Trophoblast cell (in vitro differentiated cells and primary cell): ENCODE results near the gene CNN2.

ENCODE experiments used
- DNase-seq, 2 donors: peaks; one replicate each; pipeline ENCODE4 v3.0.0-alpha.2; 2016
- H2AFZ ChIP-seq: 2 replicates; pipeline ENCODE4 v1.6.1; 2013; ENCODE audit warnings: low read length, moderate library complexity, mild to moderate bottlenecking; ENCODE audit not compliant: insufficient read depth, poor library complexity
- H2AK5ac ChIP-seq: 2 replicates; pipeline ENCODE4 v1.6.1; 2013; ENCODE audit warnings: mild to moderate bottlenecking, low read length
- H2BK120ac ChIP-seq: 2 replicates; pipeline ENCODE4 v1.6.1; 2013; ENCODE audit warnings: low read length, mild to moderate bottlenecking, moderate library complexity; ENCODE audit not compliant: insufficient read depth, poor library complexity
- H2BK12ac ChIP-seq: 2 replicates; pipeline ENCODE4 v1.6.1; 2013; ENCODE audit warnings: mild to moderate bottlenecking, low read length, moderate library complexity
- H2BK5ac ChIP-seq: 2 replicates; pipeline ENCODE4 v1.6.1; 2013; ENCODE audit warnings: low read length, low read depth, moderate library complexity, mild to moderate bottlenecking; ENCODE audit not compliant: poor library complexity
- H3K14ac ChIP-seq: 2 replicates; pipeline ENCODE4 v1.6.1; 2013; ENCODE audit warnings: mild to moderate bottlenecking, low read length
- H3K18ac ChIP-seq: 2 replicates; pipeline ENCODE4 v1.6.1; 2013; ENCODE audit warnings: mild to moderate bottlenecking, low read length
- H3K23ac ChIP-seq: 2 replicates; pipeline ENCODE4 v1.6.1; 2013; ENCODE audit warnings: low read length
- H3K27ac ChIP-seq: 2 replicates; pipeline ENCODE4 v1.5.1; 2013; ENCODE audit warnings: low read depth, mild to moderate bottlenecking, inconsistent platforms, low read length, moderate library complexity
- H3K27me3 ChIP-seq: 2 replicates; pipeline ENCODE4 v1.6.1; 2013; ENCODE audit warnings: inconsistent platforms, mild to moderate bottlenecking, low read length, moderate library complexity; ENCODE audit not compliant: insufficient read depth
- H3K36me3 ChIP-seq, 2 experiments: 1 replicate in 1 of 2; 2 replicates in 1 of 2; pipeline ENCODE4 v1.6.1; 2013; ENCODE audit warnings: low read length in 2 of 2, mild to moderate bottlenecking in 2 of 2, moderate library complexity in 1 of 2; ENCODE audit not compliant: insufficient read depth in 2 of 2, control insufficient read depth in 1 of 2
- H3K4ac ChIP-seq: 2 replicates; pipeline ENCODE4 v1.6.1; 2013; ENCODE audit warnings: low read depth, mild to moderate bottlenecking, low read length, moderate library complexity
- H3K4me1 ChIP-seq, 2 experiments: 1 replicate in 1 of 2; 2 replicates in 1 of 2; pipeline ENCODE4 v1.6.1; 2013; ENCODE audit warnings: low read length in 2 of 2, mild to moderate bottlenecking in 2 of 2, moderate library complexity in 1 of 2; ENCODE audit not compliant: insufficient read depth in 2 of 2, control insufficient read depth in 1 of 2
- H3K4me2 ChIP-seq: 2 replicates; pipeline ENCODE4 v1.6.1; 2013; ENCODE audit warnings: inconsistent platforms, mild to moderate bottlenecking, low read length, moderate library complexity
- H3K4me3 ChIP-seq: 2 replicates; pipeline ENCODE4 v1.5.1; 2013; ENCODE audit warnings: mild to moderate bottlenecking, low read depth, low read length, inconsistent platforms
- H3K79me1 ChIP-seq: one replicate; pipeline ENCODE4 v1.6.1; 2013; ENCODE audit warnings: low read length
- H3K79me2 ChIP-seq: 2 replicates; pipeline ENCODE4 v1.6.1; 2013; ENCODE audit warnings: low read length, mild to moderate bottlenecking; ENCODE audit not compliant: control insufficient read depth, insufficient read depth, poor library complexity
- H3K9ac ChIP-seq: 2 replicates; pipeline ENCODE4 v1.6.1; 2013; ENCODE audit warnings: mild to moderate bottlenecking, low read length
- H3K9me3 ChIP-seq: 2 replicates; pipeline ENCODE4 v1.6.1; 2013; ENCODE audit warnings: low read depth, mild to moderate bottlenecking, control low read depth, inconsistent platforms, low read length; ENCODE audit not compliant: insufficient read depth
- H4K12ac ChIP-seq: 2 replicates; pipeline ENCODE4 v1.6.1; 2013; ENCODE audit warnings: low read depth, mild to moderate bottlenecking, low read length, moderate library complexity
- H4K8ac ChIP-seq: 2 replicates; pipeline ENCODE4 v1.6.1; 2013; ENCODE audit warnings: low read depth, mild to moderate bottlenecking, low read length, moderate library complexity
- H4K91ac ChIP-seq: one replicate; pipeline ENCODE4 v1.6.1; 2013; ENCODE audit warnings: low read depth, mild to moderate bottlenecking, low read length, moderate library complexity
- WGBS: extraction: QIAGEN DNeasy Blood & Tissue Kit; methylation state at CpG from one replicate; pipeline ENCODE4 v1.1.7; 2013; ENCODE audit warnings: missing lambda C conversion rate; ENCODE audit not compliant: insufficient read length, insufficient coverage; ENCODE audit errors: extremely low coverage; 5-methylcytosine and 5-hydroxymethylcytosine counted together

The CNN2 gene

GRCh38 chr19:988510-988909 is 37.9 kb upstream of the CNN2 start:
- Histone ChIP-seq H3K4me3 (no peak overlapping the region), H4K12ac (no peak overlapping the region), H3K23ac (no peak overlapping the region), H3K4me1 (peaks cover 13 to 15% of the 10 kb centered on the region in 2 experiments), H3K79me1 (peaks cover 14% of the 10 kb centered on the region), H2AK5ac (no peak overlapping the region), H2BK120ac (no peak overlapping the region), H2BK5ac (no peak overlapping the region), H3K4ac (no peak overlapping the region), H3K4me2 (no peak overlapping the region), H3K9me3 (peaks cover 1% of the 10 kb centered on the region), H2BK12ac (no peak overlapping the region), H3K36me3 (peaks cover 61 to 64% of the 10 kb centered on the region in 2 experiments), H4K91ac (no peak overlapping the region), H3K18ac (no peak overlapping the region), H4K8ac (no peak overlapping the region), H2AFZ (no peak overlapping the region), H3K27me3 (no peaks in the 10 kb centered on the region), H3K27ac (no peak overlapping the region), H3K9ac (no peak overlapping the region), H3K14ac (no peak overlapping the region), H3K79me2 (peaks cover 3% of the 10 kb centered on the region)
- WGBS = no CpG with 5 or more reads among the region's 15 CpGs
- no peak for DNase-seq

- H4K91ac ChIP-seq = no peak overlapping the region
- no CpG with 5 or more reads among the region's 25 CpGs for WGBS
- DNase-seq = no peak
Observed at GRCh38 chr19:989381-990081, 36.9 kb upstream of the CNN2 start.

GRCh38 chr19:990119-990571 is 36.3 kb upstream of the CNN2 start:
- no peak overlapping the region for H2BK5ac ChIP-seq
- no peaks in the 10 kb centered on the region for H3K27me3 ChIP-seq
- no peak overlapping the region for H3K23ac ChIP-seq
- H3K4ac ChIP-seq = no peak overlapping the region
- H3K36me3 ChIP-seq = peaks cover 71 to 76% of the 10 kb centered on the region in 2 experiments
- H3K9ac ChIP-seq = no peak overlapping the region
- no peak overlapping the region for H3K4me3 ChIP-seq
- H3K18ac ChIP-seq = no peak overlapping the region
- DNase-seq = no peak
- no peak overlapping the region for H3K14ac ChIP-seq
- no peak overlapping the region for H4K91ac ChIP-seq
- no peak overlapping the region for H2AK5ac ChIP-seq
- WGBS = no CpG with 5 or more reads among the region's 27 CpGs
- H3K79me1 ChIP-seq = peaks cover 9% of the 10 kb centered on the region
- H4K12ac ChIP-seq = no peak overlapping the region
- no peak overlapping the region for H3K27ac ChIP-seq
- H3K4me2 ChIP-seq = no peak overlapping the region
- H3K79me2 ChIP-seq = no peaks in the 10 kb centered on the region
- H3K9me3 ChIP-seq = peaks cover 4% of the 10 kb centered on the region
- no peak overlapping the region for H2AFZ ChIP-seq
- no peak overlapping the region for H4K8ac ChIP-seq
- peaks cover 13 to 17% of the 10 kb centered on the region in 2 experiments for H3K4me1 ChIP-seq
- no peak overlapping the region for H2BK12ac ChIP-seq
- H2BK120ac ChIP-seq = no peak overlapping the region

More at GRCh38 chr19:989381-990081, 36.9 kb upstream of the CNN2 start:
- Histone ChIP-seq H3K23ac (no peak overlapping the region), H2AFZ (no peak overlapping the region), H3K14ac (no peak overlapping the region), H3K4me2 (no peak overlapping the region), H4K12ac (no peak overlapping the region), H3K4me1 (peaks cover 17 to 19% of the 10 kb centered on the region in 2 experiments), H4K8ac (no peak overlapping the region), H3K4ac (no peak overlapping the region), H3K36me3 (peaks cover 67 to 70% of the 10 kb centered on the region in 2 experiments), H3K9ac (no peak overlapping the region), H2BK5ac (no peak overlapping the region), H2BK120ac (no peak overlapping the region), H3K79me1 (peaks cover 9% of the 10 kb centered on the region), H3K27me3 (no peaks in the 10 kb centered on the region), H2BK12ac (no peak overlapping the region), H3K4me3 (no peak overlapping the region), H2AK5ac (no peak overlapping the region), H3K79me2 (no peaks in the 10 kb centered on the region), H3K18ac (no peak overlapping the region), H3K27ac (no peak overlapping the region), H3K9me3 (peaks cover 4% of the 10 kb centered on the region)

GRCh38 chr19:990746-991145 is 35.7 kb upstream of the CNN2 start:
- peaks cover 68 to 75% of the 10 kb centered on the region in 2 experiments for H3K36me3 ChIP-seq
- H3K4me2 ChIP-seq = no peak overlapping the region
- H3K79me1 ChIP-seq = peaks cover 9% of the 10 kb centered on the region
- no peak overlapping the region for H3K18ac ChIP-seq
- no peak overlapping the region for H3K14ac ChIP-seq
- H3K4me3 ChIP-seq = no peak overlapping the region
- no peak overlapping the region for H2AFZ ChIP-seq
- H4K8ac ChIP-seq = no peak overlapping the region
- peaks cover 15 to 17% of the 10 kb centered on the region in 2 experiments for H3K4me1 ChIP-seq
- H3K27me3 ChIP-seq = no peaks in the 10 kb centered on the region
- H2AK5ac ChIP-seq = no peak overlapping the region
- H3K27ac ChIP-seq = no peak overlapping the region
- no peak overlapping the region for H2BK120ac ChIP-seq
- H2BK5ac ChIP-seq = no peak overlapping the region
- H4K12ac ChIP-seq = no peak overlapping the region
- no peak for DNase-seq
- no peak overlapping the region for H3K23ac ChIP-seq
- H4K91ac ChIP-seq = no peak overlapping the region
- whole genome bisulfite sequencing = no CpG with 5 or more reads among the region's 23 CpGs
- H3K9me3 ChIP-seq = peaks cover 6% of the 10 kb centered on the region
- H2BK12ac ChIP-seq = no peak overlapping the region
- no peak overlapping the region for H3K4ac ChIP-seq
- no peaks in the 10 kb centered on the region for H3K79me2 ChIP-seq
- H3K9ac ChIP-seq = no peak overlapping the region
